22Rv1 (cell line): ENCODE measurements around the gene PDCD11.

Source experiments
- H3K27ac ChIP-seq: fragments of 450-650 bp; 2 replicates; pipeline ENCODE4 v1.5.1; 2017
- ZFX ChIP-seq: fragments of 450-650 bp; IDR thresholded peaks from 2 replicates; pipeline ENCODE4 v1.6.1; 2017; ENCODE audit warnings: antibody characterized with exemption, borderline replicate concordance
- TF ChIP-seq, protein P1 (sequence below): fragments of 450-650 bp; IDR thresholded peaks from 2 replicates; pipeline ENCODE4 v1.5.1; 2017; ENCODE audit warnings: mild to moderate bottlenecking

The PDCD11 gene

DNA sequence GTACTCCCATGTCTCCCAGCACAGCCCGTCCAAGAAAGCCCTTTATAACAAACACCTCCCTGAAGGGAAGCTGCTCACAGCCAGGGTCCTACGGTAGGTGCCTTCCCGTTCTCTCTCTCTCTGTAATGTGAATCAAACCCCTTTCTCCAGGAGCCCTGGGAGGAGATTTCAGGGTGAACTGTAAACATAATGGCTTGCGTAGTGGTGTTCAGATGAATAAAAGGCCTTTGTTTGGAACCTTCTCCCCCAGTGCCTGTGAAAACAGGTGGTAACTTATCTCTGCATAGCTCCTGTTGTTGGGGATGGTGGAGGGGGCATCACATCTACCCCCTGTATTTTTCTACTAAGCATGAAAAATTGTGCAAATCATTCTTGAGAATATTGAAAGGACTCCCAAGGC lies 43.4 kb downstream of the PDCD11 start:
- TF ChIP-seq ZFX = no peak
- TF ChIP-seq, protein P1, sequence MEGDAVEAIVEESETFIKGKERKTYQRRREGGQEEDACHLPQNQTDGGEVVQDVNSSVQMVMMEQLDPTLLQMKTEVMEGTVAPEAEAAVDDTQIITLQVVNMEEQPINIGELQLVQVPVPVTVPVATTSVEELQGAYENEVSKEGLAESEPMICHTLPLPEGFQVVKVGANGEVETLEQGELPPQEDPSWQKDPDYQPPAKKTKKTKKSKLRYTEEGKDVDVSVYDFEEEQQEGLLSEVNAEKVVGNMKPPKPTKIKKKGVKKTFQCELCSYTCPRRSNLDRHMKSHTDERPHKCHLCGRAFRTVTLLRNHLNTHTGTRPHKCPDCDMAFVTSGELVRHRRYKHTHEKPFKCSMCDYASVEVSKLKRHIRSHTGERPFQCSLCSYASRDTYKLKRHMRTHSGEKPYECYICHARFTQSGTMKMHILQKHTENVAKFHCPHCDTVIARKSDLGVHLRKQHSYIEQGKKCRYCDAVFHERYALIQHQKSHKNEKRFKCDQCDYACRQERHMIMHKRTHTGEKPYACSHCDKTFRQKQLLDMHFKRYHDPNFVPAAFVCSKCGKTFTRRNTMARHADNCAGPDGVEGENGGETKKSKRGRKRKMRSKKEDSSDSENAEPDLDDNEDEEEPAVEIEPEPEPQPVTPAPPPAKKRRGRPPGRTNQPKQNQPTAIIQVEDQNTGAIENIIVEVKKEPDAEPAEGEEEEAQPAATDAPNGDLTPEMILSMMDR = no peak
- no peak overlapping the region for H3K27ac ChIP-seq

DNA sequence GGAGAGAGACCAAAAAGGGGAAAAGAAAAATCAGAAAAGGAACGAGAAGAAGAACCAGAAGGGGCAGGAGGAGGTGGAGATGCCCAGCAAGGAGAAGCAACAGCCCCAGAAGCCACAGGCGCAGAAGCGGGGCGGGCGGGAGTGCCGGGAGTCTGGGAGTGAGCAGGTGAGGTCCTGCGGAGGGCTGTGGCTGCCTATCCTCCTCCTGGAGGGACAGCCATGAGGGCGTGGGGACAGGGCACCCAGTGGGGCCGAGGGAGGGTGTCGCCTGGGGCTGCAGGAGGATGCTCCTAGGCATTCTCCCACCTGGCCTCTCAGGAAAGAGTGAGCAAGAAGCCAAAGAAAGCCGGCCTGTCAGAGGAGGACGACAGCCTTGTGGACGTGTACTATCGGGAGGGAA lies 44.0 kb downstream of the PDCD11 start:
- no peak overlapping the region for H3K27ac ChIP-seq
- no peak for TF ChIP-seq ZFX
- TF ChIP-seq, protein P1 = no peak

DNA sequence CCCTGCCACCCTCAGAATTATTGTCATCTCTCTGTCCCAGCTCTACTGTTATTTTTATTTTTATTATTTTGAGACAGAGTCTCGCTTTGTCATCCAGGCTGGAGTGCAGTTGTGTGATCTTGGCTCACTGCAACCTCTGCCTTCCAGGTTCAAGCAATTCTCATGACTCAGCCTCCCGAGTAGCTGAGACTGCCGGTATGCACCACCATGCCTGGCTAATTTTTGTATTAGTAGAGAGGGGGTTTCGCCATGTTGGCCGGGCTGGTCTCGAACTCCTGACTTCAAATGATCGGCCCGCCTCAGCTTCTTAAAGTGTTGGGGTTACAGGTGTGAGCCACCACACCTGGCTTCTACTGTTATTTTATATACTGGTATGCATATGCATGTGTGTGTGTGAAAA lies 44.8 kb downstream of the PDCD11 start:
- H3K27ac ChIP-seq = no peak overlapping the region
- TF ChIP-seq ZFX = no peak
- TF ChIP-seq, protein P1 = no peak

DNA sequence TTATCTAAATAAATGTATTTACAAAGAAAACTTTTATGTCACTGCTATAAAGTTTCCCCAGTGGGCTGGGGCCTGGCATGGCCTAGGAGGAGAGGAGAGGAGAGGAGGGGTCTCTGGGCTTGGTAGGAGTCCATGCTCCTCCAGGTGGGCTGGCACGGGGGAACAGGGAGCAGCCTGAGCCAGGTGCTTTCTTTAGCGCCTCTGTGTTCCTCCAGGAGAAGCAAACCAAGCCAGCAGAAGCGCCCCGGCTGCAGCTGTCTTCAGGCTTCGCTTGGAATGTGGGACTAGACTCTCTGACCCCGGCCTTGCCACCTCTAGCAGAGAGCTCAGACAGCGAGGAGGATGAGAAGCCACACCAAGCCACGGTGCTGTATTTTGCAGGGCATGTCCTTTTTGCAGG lies 45.2 kb downstream of the PDCD11 start:
- no peak for TF ChIP-seq ZFX
- TF ChIP-seq, protein P1 = no peak

DNA sequence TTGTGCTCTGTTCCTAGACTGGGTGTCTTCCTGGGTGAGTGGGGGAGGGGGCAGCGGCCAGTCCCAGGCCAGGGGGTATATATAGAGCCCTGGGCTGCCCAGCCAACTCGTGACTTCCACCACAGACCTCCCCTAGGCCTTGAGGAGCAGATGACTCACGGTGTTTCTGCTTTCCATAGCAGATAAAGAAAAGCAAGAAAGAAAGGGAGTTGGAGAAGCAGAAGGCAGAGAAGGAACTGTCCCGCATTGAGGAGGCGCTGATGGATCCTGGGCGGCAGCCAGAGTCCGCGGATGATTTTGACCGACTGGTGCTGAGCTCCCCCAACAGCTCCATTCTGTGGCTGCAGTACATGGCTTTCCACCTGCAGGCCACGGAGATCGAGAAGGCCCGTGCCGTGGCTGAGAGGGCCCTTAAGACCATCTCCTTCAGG lies 45.6 kb downstream of the PDCD11 start:
- H3K27ac ChIP-seq = no peak overlapping the region
- TF ChIP-seq ZFX = no peak
- TF ChIP-seq, protein P1 = no peak

More for the DNA sequence above, 45.2 kb downstream of the PDCD11 start:
- no peak overlapping the region for H3K27ac ChIP-seq

DNA sequence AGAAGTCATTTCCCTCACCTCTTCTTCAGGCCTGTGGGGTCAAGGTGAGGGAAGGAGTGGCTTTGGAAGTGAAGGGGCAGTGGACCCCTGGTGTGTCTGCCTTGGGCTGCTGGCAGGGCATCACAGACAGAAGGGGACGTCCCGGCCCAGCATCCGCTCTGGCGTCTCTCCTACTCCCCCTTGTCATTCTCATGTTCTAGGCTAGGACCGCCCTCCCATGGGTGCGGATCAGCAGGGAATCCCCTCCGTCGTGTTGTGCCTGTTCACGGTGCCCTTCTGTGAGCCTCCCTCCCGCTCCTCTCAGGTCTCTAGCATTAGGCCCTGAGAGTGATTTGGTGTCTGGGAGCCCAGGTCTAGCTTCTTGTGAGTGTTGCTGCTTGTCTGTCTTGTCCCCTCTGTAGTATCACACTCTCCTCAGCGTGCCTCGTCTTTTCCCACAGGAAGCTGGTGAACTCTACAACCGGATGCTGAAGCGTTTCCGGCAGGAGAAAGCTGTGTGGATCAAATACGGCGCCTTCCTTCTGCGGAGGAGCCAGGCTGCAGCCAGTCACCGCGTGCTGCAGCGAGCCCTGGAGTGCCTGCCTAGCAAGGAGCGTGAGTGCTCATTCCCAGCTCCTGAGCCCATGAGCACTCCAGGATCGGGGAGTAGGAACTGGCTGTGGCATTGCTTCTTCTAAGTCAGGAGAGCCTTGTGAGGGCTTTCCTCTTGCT lies 47.2 kb downstream of the PDCD11 start:
- H3K27ac ChIP-seq = no peak overlapping the region
- TF ChIP-seq, protein P1 = no peak

DNA sequence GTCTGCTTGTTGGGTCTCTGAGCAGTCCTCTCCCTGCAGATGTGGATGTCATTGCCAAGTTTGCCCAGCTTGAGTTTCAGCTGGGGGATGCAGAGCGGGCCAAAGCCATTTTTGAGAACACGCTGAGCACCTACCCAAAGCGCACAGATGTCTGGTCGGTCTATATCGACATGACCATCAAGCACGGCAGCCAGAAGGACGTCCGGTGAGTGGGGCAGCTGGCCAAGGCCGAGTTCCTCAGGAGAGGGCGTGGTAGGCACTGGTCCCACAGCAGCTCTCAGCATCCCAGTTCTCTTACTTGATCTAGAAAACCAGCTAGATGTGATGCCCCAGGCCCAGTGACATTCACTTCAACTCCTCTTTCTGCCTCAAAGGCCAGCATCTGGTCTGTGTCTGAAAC lies 48.1 kb downstream of the PDCD11 start:
- no peak for TF ChIP-seq ZFX
- TF ChIP-seq, protein P1 = no peak
- no peak overlapping the region for H3K27ac ChIP-seq
